Common myeloid progenitor, CD34-positive (primary cell): ENCODE results near the gene C5orf46.

ENCODE experiments used
- CTCF ChIA-PET: fragments of 350-600 bp; sonication (Branson Sonifier 250); formaldehyde crosslinking; loops from one replicate; lab custom pipeline; 2021; ENCODE audit warnings: antibody characterized with exemption; lab: Charles Lee
- POLR2A ChIA-PET: fragments of 350-600 bp; sonication (Branson Sonifier 250); formaldehyde crosslinking; loops from one replicate; lab custom pipeline; 2021; ENCODE audit warnings: antibody characterized with exemption; lab: Charles Lee
- DNase-seq, 3 donors: peaks; one replicate each; pipeline versions ENCODE4 v3.0.0 to v3.0.0-alpha.2; 2013
- H3K27ac ChIP-seq, 2 experiments: 1 replicate in 1 of 2; 2 replicates in 1 of 2; pipeline ENCODE4 v1.7.0; 2013; ENCODE audit warnings: inconsistent platforms in 2 of 2, low read length in 2 of 2, mild to moderate bottlenecking in 2 of 2, low read depth in 1 of 2, moderate library complexity in 1 of 2; ENCODE audit not compliant: severe bottlenecking in 2 of 2, insufficient read depth in 1 of 2, poor library complexity in 1 of 2
- H3K27me3 ChIP-seq, 5 experiments: replicated peaks in 2 of 5; 1 replicate in 3 of 5; 2 replicates in 2 of 5; pipeline versions ENCODE4 v1.6.1 to v1.7.0; 2013; ENCODE audit warnings: low read length in 4 of 5, mild to moderate bottlenecking in 2 of 5, moderate library complexity in 2 of 5, inconsistent platforms in 1 of 5; ENCODE audit not compliant: insufficient read depth in 5 of 5, control insufficient read depth in 4 of 5
- H3K36me3 ChIP-seq, 4 experiments: 1 replicate in 2 of 4; 2 replicates in 2 of 4; pipeline versions ENCODE4 v1.6.1 to v1.7.0; 2013; ENCODE audit warnings: low read length in 3 of 4, control low read depth in 1 of 4, mild to moderate bottlenecking in 1 of 4; ENCODE audit not compliant: control insufficient read depth in 4 of 4, insufficient read depth in 4 of 4
- H3K4me1 ChIP-seq, 4 experiments: 1 replicate in 3 of 4; 2 replicates in 1 of 4; pipeline versions ENCODE4 v1.6.1 to v1.7.1; 2013; ENCODE audit warnings: low read length in 3 of 4, mild to moderate bottlenecking in 3 of 4, control low read depth in 1 of 4, inconsistent platforms in 1 of 4, moderate library complexity in 1 of 4; ENCODE audit not compliant: control insufficient read depth in 4 of 4, insufficient read depth in 4 of 4; ENCODE audit errors: control extremely low read depth in 1 of 4
- H3K4me3 ChIP-seq, 7 experiments: 1 replicate in 4 of 7; 2 replicates in 3 of 7; pipeline versions ENCODE4 v1.5.1 to v1.7.0; 2013; ENCODE audit warnings: mild to moderate bottlenecking in 7 of 7, low read length in 6 of 7, moderate library complexity in 6 of 7, inconsistent platforms in 2 of 7, low read depth in 2 of 7, control low read depth in 1 of 7; ENCODE audit not compliant: insufficient read depth in 4 of 7, control insufficient read depth in 1 of 7; ENCODE audit errors: extremely low read depth in 1 of 7
- H3K9me3 ChIP-seq, 5 experiments: 1 replicate in 4 of 5; 2 replicates in 1 of 5; pipeline versions ENCODE4 v1.6.1 to v1.7.1; 2013; ENCODE audit warnings: low read length in 4 of 5, mild to moderate bottlenecking in 2 of 5, inconsistent platforms in 1 of 5, low read depth in 1 of 5, moderate library complexity in 1 of 5; ENCODE audit not compliant: control insufficient read depth in 4 of 5, insufficient read depth in 2 of 5; ENCODE audit errors: control extremely low read depth in 1 of 5
- WGBS: methylation state at CpG from one replicate; pipeline ENCODE4 v1.1.5; 2013; ENCODE audit not compliant: insufficient coverage; 5-methylcytosine and 5-hydroxymethylcytosine counted together

C5orf46 gene

GRCh38 chr5:147860641-147861025 lies 45.7 kb downstream of the C5orf46 start:
- no peaks in the 10 kb centered on the region for H3K9me3 ChIP-seq
- peaks cover 0 to 4% (median 1%) of the 10 kb centered on the region in 4 experiments for H3K4me1 ChIP-seq
- WGBS: 100% methylated on average over 1 of the region's 1 CpG
- no peak for DNase-seq
- H3K27me3 ChIP-seq: no peaks in the 10 kb centered on the region
- no peaks in the 10 kb centered on the region for H3K36me3 ChIP-seq
- POLR2A ChIA-PET: no interaction called here
- H3K27ac ChIP-seq: no peak overlapping the region
- H3K4me3 ChIP-seq: no peak overlapping the region
- CTCF ChIA-PET: interaction anchor here (1.6 to 9.3 kb wide), 2 partner anchors 9 to 73 kb away, joined by 4 to 118 read pairs; no protein-coding TSS in a partner anchor

DNA sequence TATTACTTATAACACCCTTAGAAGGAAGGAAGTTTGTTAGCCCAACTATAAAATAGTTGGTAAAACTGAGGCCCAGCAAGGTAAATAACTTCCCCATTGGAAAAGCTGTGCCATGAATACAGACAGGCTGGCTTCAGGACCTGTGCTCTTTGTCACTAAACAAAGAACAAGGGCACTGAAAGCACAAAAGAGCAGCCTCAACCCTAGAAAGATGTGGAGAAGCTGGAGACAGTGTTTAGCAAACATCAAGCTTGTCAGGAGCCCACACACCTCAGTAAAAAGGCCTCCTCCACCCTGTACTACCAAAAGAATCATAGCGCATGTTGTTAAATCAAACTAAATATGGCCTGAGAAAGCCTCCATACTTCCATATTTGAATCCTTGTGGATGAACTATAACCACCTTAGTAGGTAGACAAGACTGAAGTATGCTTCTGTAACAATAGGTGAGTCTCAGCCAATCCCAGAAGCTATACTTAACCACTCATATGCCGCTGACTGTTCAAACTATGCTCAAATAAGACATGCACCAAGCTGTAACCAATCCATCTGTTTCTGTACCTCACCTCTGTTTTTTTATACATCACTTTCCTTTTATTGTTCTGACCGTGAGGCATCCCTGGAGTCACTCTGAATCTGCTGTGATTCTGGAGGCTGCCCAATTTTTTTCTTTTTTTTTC lies 46.2 kb downstream of the C5orf46 start:
- Histone ChIP-seq H3K36me3 (no peaks in the 10 kb centered on the region), H3K27ac (no peak overlapping the region), H3K4me3 (no peak overlapping the region), H3K9me3 (no peaks in the 10 kb centered on the region), H3K27me3 (no peaks in the 10 kb centered on the region), H3K4me1 (peaks cover 0 to 5% (median 2%) of the 10 kb centered on the region in 4 experiments)
- POLR2A ChIA-PET: no interaction called here
- DNase-seq: no peak
- CTCF ChIA-PET: interaction anchor here (1.0 to 9.3 kb wide), 6 partner anchors 9 to 232 kb away, joined by 3 to 118 read pairs (median 4); no protein-coding TSS in a partner anchor
- 100% methylated on average over 2 of the region's 3 CpGs for WGBS

DNA sequence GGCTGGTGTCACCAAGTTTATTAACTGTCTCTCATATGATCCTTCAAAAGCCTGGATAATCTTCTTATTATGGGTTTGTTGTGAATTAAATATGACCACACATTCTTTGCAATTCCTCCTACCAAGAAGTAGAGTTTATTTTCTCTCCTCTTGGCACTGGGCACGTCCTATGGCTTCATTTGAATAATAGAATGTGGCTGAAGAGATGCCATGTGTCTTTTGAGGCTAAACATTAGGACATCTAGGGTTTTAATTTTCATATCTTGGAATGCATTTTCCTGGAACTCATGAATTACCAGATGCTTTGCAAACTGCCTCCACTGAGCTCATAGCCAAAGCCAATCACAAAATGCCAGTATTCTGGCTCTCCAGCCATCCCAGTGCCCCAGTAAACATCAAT lies 47.8 kb downstream of the C5orf46 start:
- CTCF ChIA-PET: interaction anchor here (0.8 to 9.3 kb wide), 10 partner anchors 14 to 236 kb away, joined by 3 to 118 read pairs (median 6); partner anchors contain the start of gene SCGB3A2
- Histone ChIP-seq H3K36me3 (no peaks in the 10 kb centered on the region), H3K27me3 (no peaks in the 10 kb centered on the region), H3K9me3 (no peaks in the 10 kb centered on the region), H3K4me1 (peaks cover 4 to 16% (median 7%) of the 10 kb centered on the region in 4 experiments), H3K4me3 (no peak overlapping the region), H3K27ac (no peak overlapping the region)
- POLR2A ChIA-PET: no interaction called here
- WGBS: no CpG with 5 or more reads among the region's 1 CpG
- DNase-seq: no peak

- H3K9me3 ChIP-seq: no peaks in the 10 kb centered on the region
- WGBS: 0% methylated on average over 2 of the region's 2 CpGs
- no peak overlapping the region for H3K4me3 ChIP-seq
- ChIA-PET CTCF (interaction anchor here (0.7 to 9.3 kb wide), 21 partner anchors 8 to 873 kb away, joined by 3 to 118 read pairs (median 4); partner anchors contain the start of gene SCGB3A2), POLR2A (no interaction called here)
- H3K27ac ChIP-seq: no peak overlapping the region
- no peaks in the 10 kb centered on the region for H3K36me3 ChIP-seq
- H3K4me1 ChIP-seq: peaks cover 11 to 22% (median 12%) of the 10 kb centered on the region in 4 experiments
- DNase-seq: peak; percentile 63 to 75 (median 68)
- no peaks in the 10 kb centered on the region for H3K27me3 ChIP-seq
These were observed 48.8 kb downstream of the C5orf46 start for GRCh38 chr5:147857302-147858129.

- Histone ChIP-seq H3K4me3 (no peak overlapping the region), H3K9me3 (no peaks in the 10 kb centered on the region), H3K4me1 (peaks cover 11 to 25% (median 13%) of the 10 kb centered on the region in 4 experiments), H3K27me3 (no peaks in the 10 kb centered on the region), H3K36me3 (no peaks in the 10 kb centered on the region), H3K27ac (no peak overlapping the region)
- DNase-seq: no peak
- ChIA-PET CTCF (interaction anchor here (0.8 to 9.3 kb wide), 12 partner anchors 8 to 874 kb away, joined by 3 to 118 read pairs (median 4); no protein-coding TSS in a partner anchor), POLR2A (no interaction called here)
These were observed 49.5 kb downstream of the C5orf46 start for GRCh38 chr5:147856801-147857200.

- H3K4me3 ChIP-seq: peak overlapping the region in 1 of 7 experiments; percentile 10
- peaks cover 11 to 25% (median 13%) of the 10 kb centered on the region in 4 experiments for H3K4me1 ChIP-seq
- 72% methylated on average over 3 of the region's 4 CpGs for WGBS
- DNase-seq: no peak
- H3K9me3 ChIP-seq: no peaks in the 10 kb centered on the region
- H3K36me3 ChIP-seq: no peaks in the 10 kb centered on the region
- CTCF ChIA-PET: interaction anchor here (1.5 to 9.3 kb wide), 4 partner anchors 10 to 228 kb away, joined by 4 to 118 read pairs (median 18); no protein-coding TSS in a partner anchor
- H3K27ac ChIP-seq: no peak overlapping the region
- H3K27me3 ChIP-seq: no peaks in the 10 kb centered on the region
- POLR2A ChIA-PET: no interaction called here
These were observed 50.6 kb downstream of the C5orf46 start for GRCh38 chr5:147855774-147856069.
